ENCODE data around the gene AUTS2.

DNA sequence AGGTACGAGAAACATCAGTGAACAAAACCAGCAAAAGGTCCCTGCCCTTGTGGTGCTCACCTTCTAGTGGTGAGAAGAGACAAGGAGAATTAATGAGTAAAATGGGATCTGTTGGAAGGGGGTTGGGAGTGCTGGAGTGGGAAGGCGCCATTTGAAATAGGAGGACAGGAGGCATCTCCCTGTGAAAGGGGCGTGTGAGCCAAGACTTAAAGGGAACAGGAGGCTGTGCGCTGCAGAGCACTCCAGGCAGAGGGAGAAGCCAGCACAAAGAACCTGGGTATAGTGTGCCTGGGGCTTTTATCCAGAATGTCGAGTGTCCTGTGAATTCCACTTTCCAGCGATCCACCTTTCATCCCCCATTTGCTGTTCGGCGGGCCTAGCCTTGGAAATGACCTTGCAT, 1035.8 kb downstream of the AUTS2 start:
- TF ChIP-seq, protein P1, sequence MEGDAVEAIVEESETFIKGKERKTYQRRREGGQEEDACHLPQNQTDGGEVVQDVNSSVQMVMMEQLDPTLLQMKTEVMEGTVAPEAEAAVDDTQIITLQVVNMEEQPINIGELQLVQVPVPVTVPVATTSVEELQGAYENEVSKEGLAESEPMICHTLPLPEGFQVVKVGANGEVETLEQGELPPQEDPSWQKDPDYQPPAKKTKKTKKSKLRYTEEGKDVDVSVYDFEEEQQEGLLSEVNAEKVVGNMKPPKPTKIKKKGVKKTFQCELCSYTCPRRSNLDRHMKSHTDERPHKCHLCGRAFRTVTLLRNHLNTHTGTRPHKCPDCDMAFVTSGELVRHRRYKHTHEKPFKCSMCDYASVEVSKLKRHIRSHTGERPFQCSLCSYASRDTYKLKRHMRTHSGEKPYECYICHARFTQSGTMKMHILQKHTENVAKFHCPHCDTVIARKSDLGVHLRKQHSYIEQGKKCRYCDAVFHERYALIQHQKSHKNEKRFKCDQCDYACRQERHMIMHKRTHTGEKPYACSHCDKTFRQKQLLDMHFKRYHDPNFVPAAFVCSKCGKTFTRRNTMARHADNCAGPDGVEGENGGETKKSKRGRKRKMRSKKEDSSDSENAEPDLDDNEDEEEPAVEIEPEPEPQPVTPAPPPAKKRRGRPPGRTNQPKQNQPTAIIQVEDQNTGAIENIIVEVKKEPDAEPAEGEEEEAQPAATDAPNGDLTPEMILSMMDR (conservative IDR thresholded peaks at IDR 0.05; ENCODE audit: low read depth, low read length): no peak
- TF ChIP-seq EZH2 (IDR thresholded peaks at IDR 0.05; ENCODE audit: borderline replicate concordance, low read depth, low read length, poor library complexity, severe bottlenecking): no peak

All from A673 (cell line).